ENCODE results near the gene COX17. TPM values are rescaled to one million over a fixed set of nuclear protein-coding genes. Genes with fewer than 3 reads are reported as not detected.

COX17 gene
- 10 to 100 TPM; 22.1 to 45.7 (median 31.6) TPM for total RNA-seq

- ATAC-seq (ENCODE audit: low FRiP score) = peak; percentile 95
These were observed at the start of gene COX17 for GRCh38 chr3:119676771-119677640. Gene COX17 (minus strand): TSS chr3:119677406. CDS start chr3:119677310, 96 bp downstream.

GRCh38 chr3:119726909-119727308 is 49.7 kb upstream of the COX17 start:
- ATAC-seq (ENCODE audit: low FRiP score) = no peak
- no peak for TF ChIP-seq CTCF (IDR thresholded peaks at IDR 0.05)
- no peak for DNase-seq (ENCODE audit: low spot score)

More at GRCh38 chr3:119676771-119677640, at the start of gene COX17:
- TF ChIP-seq CTCF (IDR thresholded peaks at IDR 0.05) = no peak
- DNase-seq (ENCODE audit: low spot score) = peak; percentile 84

GRCh38 chr3:119723022-119723421 is 45.8 kb upstream of the COX17 start:
- DNase-seq (ENCODE audit: low spot score) (no peak), ATAC-seq (ENCODE audit: low FRiP score) (no peak)
- no peak for TF ChIP-seq CTCF (IDR thresholded peaks at IDR 0.05)

GRCh38 chr3:119717520-119717919 is 40.3 kb upstream of the COX17 start:
- DNase-seq (ENCODE audit: low spot score) (no peak), ATAC-seq (ENCODE audit: low FRiP score) (no peak)
- no peak for TF ChIP-seq CTCF (IDR thresholded peaks at IDR 0.05)

- ATAC-seq (ENCODE audit: low FRiP score) (no peak), DNase-seq (ENCODE audit: low spot score) (no peak)
- TF ChIP-seq CTCF (IDR thresholded peaks at IDR 0.05) = no peak
These were observed 39.8 kb upstream of the COX17 start for GRCh38 chr3:119716998-119717397.

GRCh38 chr3:119715105-119715504 is 37.9 kb upstream of the COX17 start:
- no peak for TF ChIP-seq CTCF (IDR thresholded peaks at IDR 0.05)
- DNase-seq (ENCODE audit: low spot score) (no peak), ATAC-seq (ENCODE audit: low FRiP score) (no peak)
